Activated naive CD4-positive, alpha-beta T cell treated with anti-CD3 and anti-CD28 coated beads, Interleukin-2, amount 50 U/mL, for 16 hours (primary cell): ENCODE results near the gene TRIO.

Source experiments
- DNase-seq: peaks from one replicate; pipeline ENCODE4 v3.0.0-alpha.2; 2020

Gene TRIO

GRCh38 chr5:14231890-14232289, 88.7 kb downstream of the TRIO start:
- DNase-seq, result no peak

GRCh38 chr5:14234204-14234603, 91.1 kb downstream of the TRIO start:
- DNase-seq, result no peak

DNA sequence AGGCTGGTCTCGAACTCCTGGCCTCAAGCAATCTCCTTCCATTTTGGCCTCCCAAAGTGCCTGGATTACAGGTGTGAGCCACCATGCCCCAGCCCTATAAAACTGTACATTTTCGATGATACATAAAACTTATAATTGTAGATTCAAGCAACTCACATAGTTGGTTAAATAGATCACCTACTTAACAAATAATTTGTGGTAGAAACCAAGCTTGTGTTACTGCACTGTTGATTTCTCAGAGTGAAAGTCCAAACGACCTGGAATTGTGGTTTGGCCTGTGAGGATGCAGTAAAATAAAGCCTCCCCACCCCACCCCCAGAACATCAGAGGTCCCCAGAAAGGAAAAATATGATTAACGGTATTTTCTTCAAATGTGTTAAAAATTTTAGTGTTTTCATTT, 92.7 kb downstream of the TRIO start:
- no peak for DNase-seq

GRCh38 chr5:14236757-14237156, 93.6 kb downstream of the TRIO start:
- DNase-seq, result no peak

- no peak for DNase-seq
Measured at GRCh38 chr5:14237317-14238086, 94.4 kb downstream of the TRIO start.

DNA sequence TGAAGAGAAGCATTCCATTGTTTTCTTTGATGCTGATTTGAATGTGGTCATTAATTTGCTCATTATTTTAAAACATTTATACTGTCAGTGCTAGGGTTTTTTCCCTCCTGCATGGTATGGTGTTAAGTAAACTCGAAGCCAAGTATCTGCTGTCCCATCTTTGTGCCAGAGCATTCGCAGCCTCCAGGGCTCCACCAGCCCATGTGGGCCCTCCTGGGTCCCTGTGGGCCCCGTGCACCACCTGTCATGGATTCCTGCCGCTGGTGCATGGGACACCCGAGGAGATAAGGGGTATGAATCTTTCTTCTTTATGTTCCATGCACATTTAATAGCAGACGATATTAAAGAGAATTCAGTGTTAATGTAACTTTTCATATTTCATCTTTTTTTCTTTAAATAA, 95.1 kb downstream of the TRIO start:
- no peak for DNase-seq

GRCh38 chr5:14239404-14239803, 96.3 kb downstream of the TRIO start:
- no peak for DNase-seq

DNA sequence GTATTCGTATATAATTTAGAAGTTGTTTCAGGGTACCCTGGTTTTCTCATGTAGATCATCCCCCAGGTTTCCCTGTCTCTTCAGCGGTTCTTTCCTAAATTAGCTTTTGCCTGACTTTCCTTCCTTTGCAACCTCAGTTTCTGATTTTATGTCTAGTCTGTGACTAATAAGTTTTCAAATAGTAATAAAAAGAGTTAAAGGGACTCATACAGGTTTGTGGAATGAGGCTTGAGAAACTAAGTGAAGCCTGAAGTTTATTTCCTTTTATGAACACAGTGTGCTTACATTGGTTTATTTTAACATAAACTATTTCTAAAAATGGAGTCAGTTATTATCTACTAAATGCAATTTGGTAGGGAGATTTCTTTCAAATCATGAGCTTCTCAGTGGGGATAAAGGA, 96.8 kb downstream of the TRIO start:
- no peak for DNase-seq

DNA sequence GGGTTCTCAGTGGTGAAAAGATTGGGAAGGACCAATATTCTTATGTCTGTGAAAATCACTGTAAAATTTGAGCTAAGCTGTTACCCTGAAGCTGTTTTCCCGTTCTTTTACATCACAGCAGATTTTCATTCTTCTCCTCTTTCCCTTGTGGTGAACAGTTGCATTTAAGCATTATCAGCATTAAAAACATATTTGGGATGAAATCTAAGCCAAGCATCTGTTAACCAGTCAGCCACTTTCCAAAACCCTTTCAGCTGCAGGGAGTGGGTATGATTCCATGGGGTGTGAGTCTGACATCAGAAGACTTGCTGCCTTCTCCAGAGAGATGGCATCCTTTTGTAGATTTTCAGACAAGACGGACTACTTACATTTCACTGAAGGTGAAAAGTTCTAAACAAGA, 97.2 kb downstream of the TRIO start:
- no peak for DNase-seq

GRCh38 chr5:14241141-14241540, 98.0 kb downstream of the TRIO start:
- DNase-seq, result no peak

DNA sequence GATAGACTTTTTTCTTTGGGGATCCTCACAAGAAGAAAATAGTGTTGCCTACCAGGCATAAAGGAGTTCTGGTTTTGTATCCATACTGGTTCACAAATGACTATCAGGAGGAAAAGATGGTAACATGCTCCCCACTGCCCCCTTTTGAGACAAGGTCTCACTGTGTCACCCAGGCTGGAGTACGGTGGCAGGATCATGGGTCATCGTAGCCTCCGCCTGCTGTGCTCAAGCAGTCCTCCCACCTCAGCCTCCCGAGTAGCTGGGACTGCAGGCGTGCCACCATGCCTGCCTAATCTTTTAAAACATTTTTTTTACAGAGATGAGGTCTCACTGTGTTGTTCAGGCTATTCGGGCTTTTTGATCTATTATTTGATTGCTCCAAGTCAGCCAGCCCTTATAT, 99.3 kb downstream of the TRIO start:
- DNase-seq, result no peak

GRCh38 chr5:14242871-14243383, 99.8 kb downstream of the TRIO start:
- DNase-seq, result no peak

DNA sequence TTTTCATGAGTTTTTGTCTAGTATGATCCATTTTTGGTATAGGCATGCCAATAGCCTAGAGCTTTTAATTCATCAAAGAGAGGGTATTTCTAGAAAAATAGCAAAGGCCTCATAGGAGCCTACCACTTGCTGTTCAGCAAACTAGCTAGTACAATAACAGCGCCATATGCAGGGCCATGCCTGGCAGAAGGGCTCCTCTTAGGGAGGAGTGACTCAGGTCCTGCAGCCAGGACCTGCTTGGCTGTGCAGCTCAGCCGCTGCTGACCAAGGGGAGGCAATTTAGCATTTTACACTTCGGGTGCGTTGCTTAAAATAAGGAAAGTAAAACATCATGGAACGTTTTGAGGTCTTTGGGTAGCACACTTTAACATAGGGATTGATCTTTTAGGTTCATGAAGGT, 100.6 kb downstream of the TRIO start:
- no peak for DNase-seq

DNA sequence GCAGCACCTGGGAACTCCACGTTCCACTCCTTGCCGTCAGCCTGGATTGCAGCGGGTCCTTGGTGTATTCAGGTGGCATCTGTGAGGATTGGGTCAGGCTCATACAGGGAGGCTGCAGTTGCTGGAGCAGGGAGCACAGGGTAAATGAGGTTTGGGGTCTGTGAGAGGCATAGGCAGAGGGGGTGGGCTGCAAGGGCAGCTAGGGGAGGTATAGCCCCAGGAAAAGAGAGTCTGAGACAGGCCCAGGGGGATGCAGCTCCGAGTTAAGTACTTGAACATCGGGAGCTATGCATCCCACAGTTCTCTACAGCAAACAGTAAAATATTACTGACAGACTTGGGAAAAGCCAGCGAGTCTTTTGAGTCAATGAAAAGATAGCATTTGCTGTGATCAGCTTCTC, 101.6 kb downstream of the TRIO start:
- DNase-seq, result no peak

DNA sequence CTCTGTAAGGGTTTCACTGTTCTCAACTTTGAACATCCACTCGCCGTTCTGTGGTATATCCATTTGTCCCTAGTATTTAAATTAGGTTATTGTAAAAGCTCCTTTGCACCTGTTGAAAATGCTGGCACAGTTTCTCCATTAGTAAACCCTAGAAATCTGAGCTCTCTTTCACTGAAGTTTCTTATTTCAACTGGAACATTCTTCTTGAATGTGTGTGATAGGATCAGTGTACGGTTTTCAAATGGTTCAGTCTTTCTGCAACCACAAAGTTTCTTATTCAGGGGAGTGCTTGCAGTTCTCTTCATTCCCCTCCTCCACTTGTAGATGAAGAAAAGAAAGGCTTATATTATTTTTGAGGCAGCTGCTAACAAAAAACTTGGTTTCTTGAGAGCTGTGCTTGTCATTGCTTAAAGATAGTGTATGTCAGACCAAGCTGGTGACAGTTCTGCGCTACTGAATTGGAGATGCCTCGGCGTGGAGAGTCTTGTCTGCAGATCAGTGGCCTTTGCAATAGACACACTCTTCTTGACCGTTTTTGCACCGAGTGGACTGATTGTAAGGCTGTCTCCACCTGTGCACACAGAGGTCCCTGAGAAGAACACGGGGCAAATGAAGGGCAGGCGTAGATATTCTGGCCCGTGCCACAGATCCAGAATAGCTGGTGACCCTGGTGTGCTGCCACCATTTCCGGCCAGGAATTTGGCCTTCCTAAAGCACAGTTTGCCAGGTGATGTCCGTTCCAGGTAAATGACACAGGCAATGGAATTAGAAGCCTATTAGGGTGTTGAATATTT, 102.2 kb downstream of the TRIO start:
- DNase-seq, result no peak

GRCh38 chr5:14246350-14247053, 103.4 kb downstream of the TRIO start:
- DNase-seq, result no peak

GRCh38 chr5:14247054-14247386, 103.9 kb downstream of the TRIO start:
- DNase-seq, result no peak

DNA sequence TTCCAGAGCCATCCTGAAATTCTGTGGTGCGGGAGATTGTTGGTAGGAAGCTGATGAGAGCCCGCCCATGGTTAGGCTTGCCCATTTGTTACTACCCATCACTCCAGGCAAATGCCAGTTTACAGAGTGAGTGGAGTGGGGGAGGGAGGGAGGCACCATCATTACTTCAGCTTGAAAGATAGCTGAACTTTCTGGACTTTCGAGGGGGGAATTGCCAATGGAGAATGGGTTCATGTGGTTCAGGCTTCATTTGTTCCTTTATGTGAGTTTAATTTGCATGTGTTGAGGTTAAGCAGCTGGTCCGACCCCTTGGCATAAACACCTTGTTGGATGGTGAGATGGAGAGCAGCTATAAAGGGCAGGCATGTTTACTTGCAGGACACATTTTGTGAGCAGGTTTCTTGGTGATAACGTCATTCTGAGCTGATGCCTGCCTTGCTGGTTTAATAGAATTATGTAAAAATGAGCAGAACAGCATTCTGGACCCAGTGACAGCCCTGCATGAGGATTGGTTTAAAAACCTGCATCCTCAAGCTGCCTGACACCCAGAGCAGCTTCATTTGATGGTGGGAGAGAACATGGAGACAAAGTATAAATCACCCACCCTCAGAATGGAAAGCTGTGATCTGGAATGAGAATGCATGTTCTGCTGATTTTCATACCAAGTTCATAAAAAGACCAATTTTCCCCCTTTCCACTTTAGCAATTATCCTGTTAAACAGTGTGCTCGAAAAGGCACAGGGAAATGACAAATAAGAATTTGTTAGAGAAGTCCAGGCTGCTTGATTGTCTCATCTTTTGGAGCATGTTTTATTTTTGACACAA, 106.3 kb downstream of the TRIO start:
- DNase-seq, result no peak

GRCh38 chr5:14250084-14250695, 107.0 kb downstream of the TRIO start:
- DNase-seq, result no peak

- DNase-seq, result no peak
Measured at GRCh38 chr5:14250748-14251701, 107.9 kb downstream of the TRIO start.

- DNase-seq, result no peak
Measured at GRCh38 chr5:14251733-14252132, 108.6 kb downstream of the TRIO start.
